HG03354 (cell line): Measurements from ENCODE around the gene COLQ.
"Not testable (repeated sequence)": the region's sequence is repeated elsewhere in the genome, so short reads cannot be mapped to it uniquely, and the experiment has no call there.

Source experiments
- ATAC-seq: cut with Tn5 transposase; IDR thresholded peaks from one replicate; pipeline ENCODE4 v1.9.1; 2021; ENCODE audit warnings: mild to moderate bottlenecking; ENCODE audit not compliant: unreplicated experiment, poor library complexity, severe bottlenecking

COLQ gene

GRCh38 chr3:15521573-15521965 is at the start of gene COLQ:
COLQ (minus strand) TSS chr3:15521706; CDS start chr3:15521625, 81 bp downstream.
- no peak for ATAC-seq

DNA sequence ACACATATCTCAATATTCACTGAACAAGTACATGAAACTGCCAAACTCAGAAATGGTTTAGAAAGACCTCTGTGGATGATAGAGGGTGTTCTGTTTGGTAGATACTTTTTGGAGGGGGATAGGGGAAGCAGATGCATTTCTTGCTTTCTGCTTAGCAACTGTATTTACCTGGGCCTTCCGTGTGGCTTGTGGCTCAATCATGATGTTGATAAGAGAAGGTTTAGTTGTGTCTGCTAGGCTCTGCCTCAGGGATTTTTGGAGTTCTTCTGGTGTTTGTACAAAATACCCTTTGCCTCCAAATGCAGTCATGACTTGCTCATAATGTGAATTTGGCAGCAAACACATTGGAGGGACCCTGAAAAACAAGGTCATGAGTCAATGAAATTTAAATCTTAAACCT is 41.7 kb upstream of the COLQ start:
- ATAC-seq = no peak

DNA sequence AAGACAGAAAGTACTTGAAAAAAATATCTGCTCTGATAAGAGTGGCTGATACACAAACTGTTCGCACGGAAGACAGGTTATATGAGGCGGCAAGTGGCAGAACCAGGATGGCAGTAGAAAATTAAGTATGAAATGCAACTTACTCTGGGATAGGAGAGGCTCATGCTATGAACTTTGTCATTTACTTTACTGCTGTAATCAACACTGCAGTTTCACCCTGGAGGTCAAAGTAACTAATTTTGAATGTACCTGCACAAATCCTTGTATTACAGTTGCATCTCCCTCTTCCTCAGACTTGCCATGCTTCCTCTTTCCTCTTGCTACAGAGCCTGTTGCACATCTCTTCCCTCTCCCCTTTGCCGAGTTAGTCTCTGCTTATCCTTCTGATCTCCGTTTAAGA is 41.1 kb upstream of the COLQ start:
- ATAC-seq = no peak

DNA sequence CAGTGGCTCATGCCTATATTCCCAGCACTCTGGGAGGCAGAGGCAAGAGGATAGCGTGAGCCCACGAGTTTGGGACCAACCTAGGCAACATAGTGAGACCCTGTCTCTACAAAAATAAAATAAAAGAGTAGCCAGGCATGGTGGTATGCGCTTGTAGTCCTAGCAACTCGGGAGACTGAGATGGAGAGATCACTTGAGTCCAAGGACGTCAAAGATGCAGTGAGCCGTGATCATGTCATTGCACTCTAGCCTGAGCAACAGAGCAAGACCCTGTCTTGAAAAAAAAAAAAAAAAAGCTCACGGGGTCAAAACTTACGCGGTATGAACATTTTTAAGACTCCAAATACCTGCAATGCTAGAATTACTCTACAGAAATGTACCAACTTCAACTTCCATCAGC is 37.1 kb upstream of the COLQ start:
- no peak for ATAC-seq

DNA sequence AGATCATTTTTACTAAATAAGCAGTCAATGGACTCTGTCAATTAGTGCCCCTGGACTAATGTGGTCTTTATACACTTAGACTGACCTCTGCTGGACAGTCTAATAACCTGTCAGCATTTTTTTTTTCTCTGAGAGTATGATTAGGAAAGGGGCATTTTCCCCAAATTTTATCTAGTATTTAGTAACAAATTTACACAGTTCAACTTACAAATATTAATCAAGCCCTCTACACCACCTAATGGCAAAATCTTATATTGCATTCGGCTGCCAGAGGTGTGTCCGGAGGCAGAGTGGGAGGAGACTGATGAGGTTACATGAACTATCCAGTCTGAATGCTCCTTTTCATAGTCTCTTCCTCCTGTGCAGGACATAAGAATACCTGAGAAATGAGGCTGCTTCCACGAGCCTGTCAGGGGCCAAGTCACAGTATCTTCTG is 36.0 kb upstream of the COLQ start:
- ATAC-seq = peak; percentile 76

DNA sequence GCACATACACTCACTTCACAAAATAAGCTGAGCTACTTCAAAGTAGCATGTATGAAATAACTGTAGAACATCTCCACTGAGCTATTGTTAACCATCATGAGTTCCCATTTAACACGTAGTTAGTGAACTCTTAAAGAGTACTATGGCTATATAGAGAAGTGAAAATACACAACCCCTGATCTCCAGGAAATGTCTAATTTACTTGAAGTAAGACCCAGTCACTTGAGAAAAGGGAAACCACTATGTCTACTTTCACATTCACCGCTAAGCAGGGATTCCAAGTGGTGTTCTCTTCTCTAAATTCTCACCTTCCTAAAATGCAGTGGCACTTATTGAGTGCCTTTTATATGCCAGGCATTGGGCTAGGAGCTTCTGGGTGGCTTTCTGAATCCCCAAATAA is 35.0 kb upstream of the COLQ start:
- peak; percentile 87 for ATAC-seq

DNA sequence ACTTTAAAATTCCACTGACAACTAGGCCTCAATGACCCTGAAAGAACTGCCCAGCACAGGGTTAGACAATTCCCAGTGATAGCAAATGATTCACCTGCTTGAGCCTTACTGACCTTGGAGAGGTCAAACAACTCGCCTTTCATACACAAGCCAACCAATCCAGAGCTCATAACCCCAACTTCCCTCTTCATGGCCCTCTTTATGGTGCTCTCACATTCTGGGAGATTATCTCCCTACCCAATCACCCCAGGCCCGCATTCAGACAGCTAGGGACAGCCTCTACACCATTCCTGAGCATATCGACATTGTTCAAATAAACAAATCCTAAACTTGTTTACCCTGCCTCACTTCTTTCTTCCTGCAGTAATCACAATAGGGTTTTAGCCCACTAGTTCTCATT is 32.2 kb upstream of the COLQ start:
- no peak for ATAC-seq

DNA sequence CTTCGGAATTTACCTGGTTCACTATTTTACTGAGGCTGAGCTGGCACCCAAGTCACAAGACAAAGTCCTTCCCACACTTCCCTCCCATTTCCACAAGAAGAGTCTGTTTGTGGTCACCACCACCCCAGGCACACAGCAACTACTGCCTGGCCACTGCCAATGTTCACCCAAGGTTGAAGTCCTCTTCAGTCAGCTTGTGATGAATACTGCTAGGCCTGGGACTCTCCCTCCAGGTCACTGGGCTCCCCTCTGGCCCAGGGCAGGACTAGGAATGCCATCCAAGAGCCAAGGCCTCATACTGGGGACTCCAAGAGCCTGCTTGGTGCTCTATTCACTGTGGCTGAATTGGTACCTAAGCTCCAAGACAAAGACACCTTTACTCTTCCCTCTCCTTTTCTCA is 30.4 kb upstream of the COLQ start:
- ATAC-seq = no peak

- no peak for ATAC-seq
Measured at GRCh38 chr3:15549846-15550245, 28.3 kb upstream of the COLQ start.

- no peak for ATAC-seq
Measured at GRCh38 chr3:15542614-15543013, 21.1 kb upstream of the COLQ start.

DNA sequence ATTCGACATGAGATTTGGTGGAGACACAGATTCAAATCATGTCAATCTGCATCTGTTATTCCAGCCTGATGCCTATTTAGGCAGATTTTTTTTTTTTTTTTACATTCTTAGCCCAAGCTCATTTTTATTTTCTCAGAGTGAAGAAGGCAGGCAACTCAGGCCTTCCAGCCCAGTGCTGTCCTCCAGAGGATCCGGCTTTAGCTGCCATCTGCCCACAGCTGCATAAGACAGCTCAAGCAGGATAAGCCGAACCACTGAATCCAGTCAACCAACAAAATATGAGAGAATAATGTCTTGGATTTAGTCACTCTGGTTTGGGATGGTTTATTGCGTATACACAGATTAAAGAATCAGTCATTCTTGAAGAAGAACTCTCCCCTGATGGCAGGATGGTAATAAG is 19.9 kb upstream of the COLQ start:
- no peak for ATAC-seq

DNA sequence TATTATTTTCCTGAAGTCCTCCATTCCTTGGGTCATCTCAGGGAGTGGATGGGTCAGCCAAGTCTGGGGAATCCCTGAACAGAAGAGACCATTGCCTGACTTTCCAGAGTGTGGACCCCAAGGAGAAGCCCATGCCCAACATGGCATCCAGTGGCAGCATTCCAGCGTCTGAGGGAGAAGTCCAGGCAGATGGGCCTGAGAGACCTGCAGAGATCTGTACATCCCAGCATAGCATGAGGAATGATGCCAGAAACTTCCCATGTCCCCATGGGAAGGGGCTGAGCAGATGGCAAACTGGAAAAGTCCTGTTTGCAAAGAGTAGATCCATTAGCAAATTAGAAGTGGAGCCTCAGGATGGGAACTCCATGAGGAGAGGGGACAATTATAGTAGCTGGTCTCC is 17.6 kb upstream of the COLQ start:
- no peak for ATAC-seq

DNA sequence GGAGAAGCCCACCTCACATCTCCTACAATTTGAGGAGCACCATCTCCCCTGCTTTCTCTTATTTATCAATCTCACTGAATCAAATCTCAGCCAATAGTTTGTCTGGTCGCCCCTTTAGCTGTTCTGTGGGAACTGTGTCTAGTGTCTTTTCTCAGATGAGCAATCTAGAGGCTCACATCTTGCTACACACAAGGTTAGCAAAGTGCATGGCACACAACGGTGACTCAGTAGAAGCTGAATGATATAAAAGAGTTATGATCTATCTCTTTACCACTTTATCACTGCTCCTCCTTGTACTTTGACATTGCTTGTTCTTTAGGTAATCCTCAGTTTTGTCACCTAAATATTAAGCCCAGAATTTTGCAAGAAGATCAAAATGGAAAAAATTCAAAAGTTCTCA is 16.8 kb upstream of the COLQ start:
- ATAC-seq = no peak

DNA sequence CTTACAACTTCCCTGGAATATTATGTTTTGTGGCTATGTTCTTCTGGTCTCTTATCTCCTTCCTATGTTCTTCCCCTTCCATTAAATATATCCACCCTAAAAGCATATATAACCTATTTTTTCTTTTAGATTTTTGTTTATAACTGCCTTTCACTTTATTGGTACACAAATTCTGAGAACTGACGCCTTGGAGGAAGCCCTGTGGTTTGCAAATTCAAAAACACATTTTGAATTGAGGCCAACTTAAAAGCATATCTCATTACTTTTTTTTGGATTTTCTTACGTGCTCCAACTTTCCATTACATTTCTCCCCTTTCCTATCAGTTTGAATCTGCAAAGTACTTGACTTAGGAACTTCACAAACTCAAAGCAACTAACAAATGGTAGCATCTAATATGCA is 15.3 kb upstream of the COLQ start:
- no peak for ATAC-seq

GRCh38 chr3:15535732-15536131 is 14.2 kb upstream of the COLQ start:
- ATAC-seq = no peak

DNA sequence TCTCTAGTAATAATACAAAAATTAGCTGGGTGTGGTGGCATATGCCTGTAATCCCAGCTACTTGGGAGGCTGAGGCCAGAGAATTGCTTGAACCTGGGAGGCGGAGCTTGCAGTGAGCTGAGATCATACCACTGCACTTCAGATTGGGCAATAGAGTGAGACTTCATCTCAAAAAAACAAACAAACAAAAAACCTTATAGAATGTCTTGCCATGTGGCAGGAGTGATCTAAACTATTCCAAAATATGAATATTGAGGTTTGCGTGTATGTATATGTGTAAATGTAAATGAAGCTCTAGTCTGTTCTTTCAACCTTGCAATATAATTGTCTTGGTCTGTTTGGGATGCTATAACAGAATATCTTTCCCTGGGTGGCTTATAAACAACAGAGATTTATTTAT is 11.1 kb upstream of the COLQ start:
- ATAC-seq = not testable (repeated sequence)

DNA sequence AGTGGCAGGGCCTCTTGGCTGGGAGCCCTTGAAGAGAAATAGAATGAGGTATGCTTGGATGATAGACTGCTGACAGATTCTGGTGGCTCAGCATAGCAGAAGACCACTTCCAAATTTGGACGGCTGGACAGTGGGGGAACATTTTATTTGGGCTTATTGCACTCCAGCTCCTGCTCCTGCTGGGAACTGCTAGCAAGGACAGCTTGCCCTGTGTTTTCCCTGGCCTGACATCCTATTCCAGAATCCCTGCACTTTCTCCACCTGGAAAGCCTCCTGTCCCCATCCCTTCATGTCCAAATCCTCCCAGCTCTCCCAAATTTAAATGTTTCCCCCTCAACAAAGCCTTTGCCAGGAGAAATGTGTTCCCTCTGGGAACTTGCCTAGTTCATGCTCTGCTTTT is 9.8 kb upstream of the COLQ start:
- ATAC-seq = no peak

DNA sequence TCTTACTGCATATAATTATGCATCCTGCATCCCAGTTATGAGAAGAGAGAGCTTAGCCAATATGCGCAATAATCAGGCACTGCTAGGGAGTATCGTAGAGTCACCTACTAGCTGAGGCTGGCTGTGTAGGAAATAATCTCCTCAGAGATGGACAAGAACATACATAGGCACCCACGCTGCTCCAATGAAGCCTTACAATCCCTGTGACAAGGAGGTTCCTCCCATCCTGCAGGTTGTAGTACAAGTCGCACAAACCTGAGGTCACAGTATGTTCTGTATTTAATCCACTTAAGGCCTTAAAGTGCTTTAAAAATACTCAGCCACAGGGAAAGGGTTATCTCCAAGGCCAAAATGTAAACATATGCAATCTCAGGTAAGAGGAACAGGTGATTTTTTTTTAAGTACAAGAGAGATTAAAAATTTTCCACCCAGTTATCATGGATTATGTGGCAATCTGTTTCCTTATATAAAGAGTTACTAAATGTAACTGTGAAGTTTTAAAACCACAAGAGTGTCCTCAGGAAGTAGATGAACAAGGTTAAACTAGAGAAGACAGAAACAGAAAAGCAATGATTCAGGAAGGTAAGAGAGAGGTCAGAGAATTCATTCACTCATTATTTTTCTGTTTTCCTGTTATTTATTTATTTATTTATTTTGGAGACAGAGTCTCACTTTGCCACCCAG is 7.5 kb upstream of the COLQ start:
- ATAC-seq = no peak

DNA sequence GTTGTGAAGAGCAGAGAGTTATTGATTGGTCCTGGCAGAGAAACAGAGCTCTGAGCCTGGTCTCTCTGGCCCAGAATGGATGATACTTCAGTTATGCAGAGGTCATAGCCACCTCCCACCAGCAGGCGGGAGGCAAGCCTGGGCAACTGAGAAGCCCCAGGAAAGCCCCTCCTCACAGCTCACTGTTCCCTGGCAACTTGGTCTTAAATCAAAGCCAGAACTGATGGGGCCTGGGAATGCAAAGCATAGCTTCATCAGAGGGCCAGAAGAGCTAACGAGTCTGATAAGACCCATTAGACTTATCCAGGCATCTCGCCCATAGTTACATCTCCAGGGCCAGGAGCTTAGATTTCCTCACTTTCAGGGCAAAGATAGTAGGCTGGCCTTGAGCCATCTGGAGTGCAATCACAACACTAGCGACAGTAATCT is 5.5 kb upstream of the COLQ start:
- ATAC-seq = no peak

- ATAC-seq = no peak
Measured at GRCh38 chr3:15525790-15526189, 4.3 kb upstream of the COLQ start.

- ATAC-seq = no peak
Measured at GRCh38 chr3:15523660-15524417, 2.3 kb upstream of the COLQ start.
